PFSK-1 (cell line): Measurements from ENCODE around the gene TPSD1.

Experiments
- FOXP2 ChIP-seq: optimal IDR thresholded peaks from 2 replicates; pipeline ENCODE3; 2011; ENCODE audit warnings: borderline replicate concordance, control low read depth, inconsistent platforms; ENCODE audit not compliant: insufficient read depth; ENCODE audit errors: extremely low read length, extremely low read depth
- POLR2AphosphoS5 ChIP-seq: IDR thresholded peaks from 2 replicates; pipeline ENCODE4 v1.6.1; 2012; ENCODE audit warnings: low read depth, mild to moderate bottlenecking, control low read depth, low read length, moderate library complexity
- SIN3A ChIP-seq: IDR thresholded peaks from 2 replicates; pipeline ENCODE4 v1.6.1; 2012; ENCODE audit warnings: mild to moderate bottlenecking, low read length, moderate library complexity, borderline replicate concordance; ENCODE audit not compliant: insufficient read depth
- TAF1 ChIP-seq: IDR thresholded peaks from 2 replicates; pipeline ENCODE4 v1.6.1; 2012; ENCODE audit warnings: low read length, control low read depth, borderline replicate concordance; ENCODE audit not compliant: insufficient read depth
- TF ChIP-seq, protein P1 (sequence below), 2 experiments: IDR thresholded peaks; 2 replicates each; pipeline versions ENCODE4 v1.6.1 to v1.8.0; 2011 to 2012; ENCODE audit warnings: low read depth in 2 of 2, low read length in 2 of 2, control low read depth in 1 of 2, inconsistent platforms in 1 of 2, mild to moderate bottlenecking in 1 of 2, moderate library complexity in 1 of 2; ENCODE audit not compliant: insufficient read depth in 1 of 2

- TF ChIP-seq TAF1 (no peak), POLR2AphosphoS5 (no peak), SIN3A (no peak), FOXP2 (no peak)
- TF ChIP-seq, protein P1, sequence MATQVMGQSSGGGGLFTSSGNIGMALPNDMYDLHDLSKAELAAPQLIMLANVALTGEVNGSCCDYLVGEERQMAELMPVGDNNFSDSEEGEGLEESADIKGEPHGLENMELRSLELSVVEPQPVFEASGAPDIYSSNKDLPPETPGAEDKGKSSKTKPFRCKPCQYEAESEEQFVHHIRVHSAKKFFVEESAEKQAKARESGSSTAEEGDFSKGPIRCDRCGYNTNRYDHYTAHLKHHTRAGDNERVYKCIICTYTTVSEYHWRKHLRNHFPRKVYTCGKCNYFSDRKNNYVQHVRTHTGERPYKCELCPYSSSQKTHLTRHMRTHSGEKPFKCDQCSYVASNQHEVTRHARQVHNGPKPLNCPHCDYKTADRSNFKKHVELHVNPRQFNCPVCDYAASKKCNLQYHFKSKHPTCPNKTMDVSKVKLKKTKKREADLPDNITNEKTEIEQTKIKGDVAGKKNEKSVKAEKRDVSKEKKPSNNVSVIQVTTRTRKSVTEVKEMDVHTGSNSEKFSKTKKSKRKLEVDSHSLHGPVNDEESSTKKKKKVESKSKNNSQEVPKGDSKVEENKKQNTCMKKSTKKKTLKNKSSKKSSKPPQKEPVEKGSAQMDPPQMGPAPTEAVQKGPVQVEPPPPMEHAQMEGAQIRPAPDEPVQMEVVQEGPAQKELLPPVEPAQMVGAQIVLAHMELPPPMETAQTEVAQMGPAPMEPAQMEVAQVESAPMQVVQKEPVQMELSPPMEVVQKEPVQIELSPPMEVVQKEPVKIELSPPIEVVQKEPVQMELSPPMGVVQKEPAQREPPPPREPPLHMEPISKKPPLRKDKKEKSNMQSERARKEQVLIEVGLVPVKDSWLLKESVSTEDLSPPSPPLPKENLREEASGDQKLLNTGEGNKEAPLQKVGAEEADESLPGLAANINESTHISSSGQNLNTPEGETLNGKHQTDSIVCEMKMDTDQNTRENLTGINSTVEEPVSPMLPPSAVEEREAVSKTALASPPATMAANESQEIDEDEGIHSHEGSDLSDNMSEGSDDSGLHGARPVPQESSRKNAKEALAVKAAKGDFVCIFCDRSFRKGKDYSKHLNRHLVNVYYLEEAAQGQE (IDR thresholded peaks at IDR 0.05; ENCODE audit: insufficient read depth in 1 of 2, low read depth in 2 of 2, low read length in 2 of 2), result no peak
Measured at GRCh38 chr16:1279945-1280589, 24.2 kb downstream of the TPSD1 start.
